ENCODE data around the gene KCNT2. TPM values are rescaled to one million over a fixed set of nuclear protein-coding genes. Genes with fewer than 3 reads are reported as not detected.

Gene KCNT2
- total RNA-seq, 1 experiment from 2014 or later: 9.1 TPM

DNA sequence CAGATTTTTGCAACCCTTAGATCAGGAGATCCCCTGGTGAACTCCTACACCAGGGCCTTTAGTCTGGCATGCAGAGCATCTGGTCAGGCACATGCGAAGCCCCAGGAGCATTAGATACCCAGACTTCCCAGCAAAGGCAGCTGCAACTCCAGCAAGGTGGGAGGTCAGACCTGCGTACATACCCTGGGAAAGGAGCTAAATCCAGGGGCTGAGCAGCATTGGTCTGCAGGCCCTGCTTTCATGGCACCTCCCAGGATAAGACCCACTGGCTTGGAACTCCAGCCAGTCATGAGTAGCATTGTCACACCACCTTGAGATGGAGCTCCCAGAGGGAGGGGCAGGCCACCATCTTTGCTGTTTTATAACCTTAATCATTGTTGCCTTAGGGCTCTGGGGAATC, 92.3 kb downstream of the KCNT2 start:
- H3K4me1 Mint-ChIP-seq: peaks cover 9% of the 10 kb centered on the region in 2 experiments; a peak in 3 of 4 replicates
- H3K4me2 ChIP-seq (ENCODE audit: insufficient read depth, insufficient read length, low read length): no peak overlapping the region
- TF ChIP-seq, protein P1, sequence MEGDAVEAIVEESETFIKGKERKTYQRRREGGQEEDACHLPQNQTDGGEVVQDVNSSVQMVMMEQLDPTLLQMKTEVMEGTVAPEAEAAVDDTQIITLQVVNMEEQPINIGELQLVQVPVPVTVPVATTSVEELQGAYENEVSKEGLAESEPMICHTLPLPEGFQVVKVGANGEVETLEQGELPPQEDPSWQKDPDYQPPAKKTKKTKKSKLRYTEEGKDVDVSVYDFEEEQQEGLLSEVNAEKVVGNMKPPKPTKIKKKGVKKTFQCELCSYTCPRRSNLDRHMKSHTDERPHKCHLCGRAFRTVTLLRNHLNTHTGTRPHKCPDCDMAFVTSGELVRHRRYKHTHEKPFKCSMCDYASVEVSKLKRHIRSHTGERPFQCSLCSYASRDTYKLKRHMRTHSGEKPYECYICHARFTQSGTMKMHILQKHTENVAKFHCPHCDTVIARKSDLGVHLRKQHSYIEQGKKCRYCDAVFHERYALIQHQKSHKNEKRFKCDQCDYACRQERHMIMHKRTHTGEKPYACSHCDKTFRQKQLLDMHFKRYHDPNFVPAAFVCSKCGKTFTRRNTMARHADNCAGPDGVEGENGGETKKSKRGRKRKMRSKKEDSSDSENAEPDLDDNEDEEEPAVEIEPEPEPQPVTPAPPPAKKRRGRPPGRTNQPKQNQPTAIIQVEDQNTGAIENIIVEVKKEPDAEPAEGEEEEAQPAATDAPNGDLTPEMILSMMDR (conservative IDR thresholded peaks at IDR 0.05): no peak
- peaks cover 2% of the 10 kb centered on the region; the same call in 1 of the 2 replicates for H3K79me2 ChIP-seq (ENCODE audit: insufficient read depth, low read length)
- peaks cover 3% of the 10 kb centered on the region for H3K23me2 ChIP-seq (ENCODE audit: insufficient read length, low read depth, low read length, poor library complexity, severe bottlenecking)
- H2AK5ac ChIP-seq (ENCODE audit: insufficient read length, low read length): no peak overlapping the region
- peak overlapping the region in 2 of 3 experiments; percentile 20 to 71; a peak in 3 of 7 replicates for H3K27ac Mint-ChIP-seq
- no peak overlapping the region for H3K18ac ChIP-seq (ENCODE audit: insufficient read length, low read depth, low read length)
- H3K4ac ChIP-seq (ENCODE audit: low read depth, low read length): no peak overlapping the region
- no peak for DNase-seq
- H3K36me3 Mint-ChIP-seq (ENCODE audit: insufficient read depth in 1 of 3, low read depth in 3 of 3): peaks cover 4 to 12% (median 9%) of the 10 kb centered on the region in 3 experiments; a peak in 5 of 7 replicates
- H4K5ac ChIP-seq (ENCODE audit: insufficient read length, low read depth, low read length): no peak overlapping the region
- no peak overlapping the region for H3K4me3 Mint-ChIP-seq
- no peak overlapping the region for H3K23ac ChIP-seq (ENCODE audit: insufficient read length, low read depth, low read length)
- H2AFZ ChIP-seq (ENCODE audit: low read length): no peak overlapping the region
- H3K4me1 ChIP-seq (ENCODE audit: insufficient read depth, low read length): no peaks in the 10 kb centered on the region
- H3K9me3 Mint-ChIP-seq: peaks cover 7 to 14% of the 10 kb centered on the region in 2 experiments; a peak in 3 of 5 replicates
- H3K56ac ChIP-seq (ENCODE audit: insufficient read length, low read depth, low read length): no peak overlapping the region
- H2BK20ac ChIP-seq (ENCODE audit: low read depth, low read length, poor library complexity, severe bottlenecking): no peak overlapping the region
- H4K20me1 ChIP-seq (ENCODE audit: control insufficient read depth, insufficient read depth, insufficient read length): no peaks in the 10 kb centered on the region
- no peak overlapping the region for H3K14ac ChIP-seq (ENCODE audit: insufficient read depth, low read length)
- WGBS (ENCODE audit: extremely low coverage, insufficient read length, low lambda C conversion rate): no CpG with 5 or more reads among the region's 2 CpGs
- no peak overlapping the region for H2BK15ac ChIP-seq (ENCODE audit: low read depth, low read length)
- no peak overlapping the region for H3K27ac ChIP-seq (ENCODE audit: insufficient read length, low read depth, low read length)
- H3K9ac ChIP-seq (ENCODE audit: extremely low read depth, insufficient read length, low read length): no peak overlapping the region
- no peak overlapping the region for H3T11ph ChIP-seq (ENCODE audit: low read length)
- no peak overlapping the region for H2BK5ac ChIP-seq (ENCODE audit: insufficient read length, low read length)
- H3K27me3 Mint-ChIP-seq (ENCODE audit: low read depth): no peaks in the 10 kb centered on the region
- H4K8ac ChIP-seq (replicated peaks; ENCODE audit: insufficient read length, low read depth, low read length): no peak overlapping the region
- H2BK120ac ChIP-seq (ENCODE audit: low read depth, low read length, poor library complexity, severe bottlenecking): no peak overlapping the region
- no peaks in the 10 kb centered on the region for H3K27me3 ChIP-seq (ENCODE audit: insufficient read depth, low read length)
- no peaks in the 10 kb centered on the region for H3K9me3 ChIP-seq (ENCODE audit: control insufficient read depth, low read depth, low read length)
- H3K79me1 ChIP-seq (ENCODE audit: insufficient read depth, low read depth, low read length, poor library complexity, severe bottlenecking): peaks cover 8% of the 10 kb centered on the region
- H2BK12ac ChIP-seq (ENCODE audit: insufficient read length, low read depth, low read length): no peak overlapping the region
- no peak overlapping the region for H4K91ac ChIP-seq (ENCODE audit: insufficient read length, low read depth, low read length)

Data from H9 (cell line).